ACC112 (cell line): ENCODE data around the gene FAM25A.
A peak's percentile ranks its signal among the peaks of the same experiment; 100 is the strongest.
"Not testable (repeated sequence)": the region's sequence is repeated elsewhere in the genome, so short reads cannot be mapped to it uniquely, and the experiment has no call there.

Experiments used
- H2AFZ ChIP-seq: fragments of 200-600 bp; sonication (generic); one replicate; pipeline ENCODE4 v1.6.0; 2017; ENCODE audit warnings: antibody characterized with exemption, low read length; ENCODE audit not compliant: unreplicated experiment
- H3K27ac ChIP-seq: fragments of 200-600 bp; sonication (generic); 2 replicates; pipeline ENCODE4 v1.5.1; 2014; ENCODE audit warnings: low read depth, mild to moderate bottlenecking, antibody characterized with exemption, low read length, moderate library complexity
- H3K27me3 ChIP-seq: fragments of 200-600 bp; sonication (generic); 2 replicates; pipeline ENCODE4 v1.6.1; 2014; ENCODE audit warnings: mild to moderate bottlenecking, antibody characterized with exemption, low read length, moderate library complexity, mixed read lengths; ENCODE audit not compliant: insufficient read depth
- H3K36me3 ChIP-seq: fragments of 200-600 bp; sonication (generic); 2 replicates; pipeline ENCODE4 v1.6.1; 2016; ENCODE audit warnings: mild to moderate bottlenecking, antibody characterized with exemption, low read length, moderate library complexity, mixed read lengths; ENCODE audit not compliant: insufficient read depth
- H3K4me1 ChIP-seq: fragments of 200-600 bp; sonication (generic); one replicate; pipeline ENCODE4 v1.6.1; 2016; ENCODE audit warnings: low read length, mixed read lengths; ENCODE audit not compliant: insufficient read depth, unreplicated experiment, control insufficient read depth
- H3K4me3 ChIP-seq: fragments of 200-600 bp; sonication (generic); 2 replicates; pipeline ENCODE4 v1.5.1; 2014; ENCODE audit warnings: mild to moderate bottlenecking, low read depth, low read length
- H3K79me2 ChIP-seq: fragments of 200-600 bp; sonication (generic); one replicate; pipeline ENCODE4 v1.6.0; 2016; ENCODE audit warnings: low read length; ENCODE audit not compliant: control insufficient read depth, unreplicated experiment, insufficient read depth

Gene FAM25A

GRCh38 chr10:86981716-86982115 lies 38.4 kb upstream of the FAM25A start:
- no peaks in the 10 kb centered on the region for H3K27me3 ChIP-seq
- peaks cover 20% of the 10 kb centered on the region for H3K4me1 ChIP-seq
- no peak overlapping the region for H2AFZ ChIP-seq
- H3K4me3 ChIP-seq: no peak overlapping the region
- H3K36me3 ChIP-seq: no peaks in the 10 kb centered on the region
- H3K27ac ChIP-seq: no peak overlapping the region
- H3K79me2 ChIP-seq: no peaks in the 10 kb centered on the region

GRCh38 chr10:86984498-86984897 lies 35.6 kb upstream of the FAM25A start:
- H3K27ac ChIP-seq, H3K79me2 ChIP-seq, H3K4me3 ChIP-seq, H2AFZ ChIP-seq, H3K36me3 ChIP-seq, H3K27me3 ChIP-seq: not testable (repeated sequence)
- peaks cover 11% of the 10 kb centered on the region for H3K4me1 ChIP-seq

GRCh38 chr10:86988520-86988919 lies 31.6 kb upstream of the FAM25A start:
- Histone ChIP-seq H3K36me3 (no peaks in the 10 kb centered on the region), H2AFZ (no peak overlapping the region), H3K27ac (no peak overlapping the region), H3K4me1 (no peaks in the 10 kb centered on the region), H3K27me3 (0 out of 2 replicates have a peak, but pooled peaks cover 3% of the 10 kb centered on the region), H3K4me3 (no peak overlapping the region), H3K79me2 (no peaks in the 10 kb centered on the region)

- H3K4me1 ChIP-seq, H2AFZ ChIP-seq, H3K27me3 ChIP-seq, H3K4me3 ChIP-seq, H3K79me2 ChIP-seq, H3K36me3 ChIP-seq, H3K27ac ChIP-seq: not testable (repeated sequence)
Measured at GRCh38 chr10:86991362-86991761, 28.7 kb upstream of the FAM25A start.

GRCh38 chr10:86992456-86992855 lies 27.6 kb upstream of the FAM25A start:
- 0 out of 2 replicates have a peak, but pooled peaks cover 3% of the 10 kb centered on the region for H3K27me3 ChIP-seq
- H3K79me2 ChIP-seq: no peaks in the 10 kb centered on the region
- no peak overlapping the region for H2AFZ ChIP-seq
- no peaks in the 10 kb centered on the region for H3K36me3 ChIP-seq
- H3K4me3 ChIP-seq: no peak overlapping the region
- no peaks in the 10 kb centered on the region for H3K4me1 ChIP-seq
- no peak overlapping the region for H3K27ac ChIP-seq

- H3K27ac ChIP-seq: no peak overlapping the region
- no peaks in the 10 kb centered on the region for H3K4me1 ChIP-seq
- H3K4me3 ChIP-seq: no peak overlapping the region
- 0 out of 2 replicates have a peak, but pooled peaks cover 3% of the 10 kb centered on the region for H3K27me3 ChIP-seq
- no peaks in the 10 kb centered on the region for H3K36me3 ChIP-seq
- H3K79me2 ChIP-seq: no peaks in the 10 kb centered on the region
- H2AFZ ChIP-seq: no peak overlapping the region
Measured at GRCh38 chr10:86992929-86993328, 27.2 kb upstream of the FAM25A start.

GRCh38 chr10:86999802-87000403 lies 20.2 kb upstream of the FAM25A start:
- not testable (repeated sequence) for H3K79me2 ChIP-seq, H3K4me3 ChIP-seq, H3K27me3 ChIP-seq, H3K27ac ChIP-seq, H3K4me1 ChIP-seq, H3K36me3 ChIP-seq
- peak overlapping the region; percentile 7 for H2AFZ ChIP-seq

GRCh38 chr10:87000491-87000890 lies 19.6 kb upstream of the FAM25A start:
- no peak overlapping the region for H3K4me3 ChIP-seq
- H3K36me3 ChIP-seq: no peaks in the 10 kb centered on the region
- H3K4me1 ChIP-seq: peaks cover 9% of the 10 kb centered on the region
- H3K79me2 ChIP-seq: no peaks in the 10 kb centered on the region
- H2AFZ ChIP-seq: peak overlapping the region; percentile 7
- no peaks in the 10 kb centered on the region for H3K27me3 ChIP-seq
- H3K27ac ChIP-seq: no peak overlapping the region

- not testable (repeated sequence) for H3K4me3 ChIP-seq, H3K79me2 ChIP-seq, H3K27ac ChIP-seq, H3K27me3 ChIP-seq, H3K4me1 ChIP-seq, H2AFZ ChIP-seq, H3K36me3 ChIP-seq
Measured at GRCh38 chr10:87007124-87007523, 13.0 kb upstream of the FAM25A start.

- H3K79me2 ChIP-seq, H3K27me3 ChIP-seq, H2AFZ ChIP-seq, H3K4me1 ChIP-seq, H3K27ac ChIP-seq, H3K36me3 ChIP-seq, H3K4me3 ChIP-seq: not testable (repeated sequence)
Measured at GRCh38 chr10:87007674-87008073, 12.4 kb upstream of the FAM25A start.

- not testable (repeated sequence) for H3K27me3 ChIP-seq, H2AFZ ChIP-seq, H3K27ac ChIP-seq, H3K36me3 ChIP-seq, H3K79me2 ChIP-seq, H3K4me1 ChIP-seq, H3K4me3 ChIP-seq
Measured at GRCh38 chr10:87008303-87008702, 11.8 kb upstream of the FAM25A start.
